ENCODE data around the gene CD164.
"Not testable (repeated sequence)": the region's sequence is repeated elsewhere in the genome, so short reads cannot be mapped to it uniquely, and the experiment has no call there.

Gene CD164

GRCh38 chr6:109373762-109374161 lies 8.5 kb downstream of the CD164 start:
- peak; percentile 43 for DNase-seq

- no peak for DNase-seq
These were observed 8.9 kb downstream of the CD164 start for GRCh38 chr6:109373331-109373730.

GRCh38 chr6:109372130-109372529 lies 10.1 kb downstream of the CD164 start:
- no peak for DNase-seq

DNA sequence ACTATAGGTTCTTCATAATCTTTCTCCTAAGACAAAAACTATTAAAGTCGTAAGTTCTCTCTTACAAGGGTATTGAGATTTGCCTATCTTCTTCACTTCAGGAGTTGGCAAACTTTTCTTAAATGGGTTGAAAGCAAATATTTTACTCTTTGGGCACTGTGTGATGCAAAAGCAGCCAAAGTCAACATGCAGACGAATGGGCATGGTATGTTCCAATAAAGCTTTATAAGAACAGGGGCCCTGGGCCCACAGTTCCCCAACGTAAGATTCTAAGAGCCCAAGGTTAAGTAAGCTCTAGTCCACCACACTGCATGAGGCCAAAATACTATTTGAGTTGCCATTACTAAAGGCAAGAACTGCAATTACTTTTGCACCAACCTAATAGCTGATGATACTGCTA lies 11.5 kb downstream of the CD164 start:
- no peak for DNase-seq

DNA sequence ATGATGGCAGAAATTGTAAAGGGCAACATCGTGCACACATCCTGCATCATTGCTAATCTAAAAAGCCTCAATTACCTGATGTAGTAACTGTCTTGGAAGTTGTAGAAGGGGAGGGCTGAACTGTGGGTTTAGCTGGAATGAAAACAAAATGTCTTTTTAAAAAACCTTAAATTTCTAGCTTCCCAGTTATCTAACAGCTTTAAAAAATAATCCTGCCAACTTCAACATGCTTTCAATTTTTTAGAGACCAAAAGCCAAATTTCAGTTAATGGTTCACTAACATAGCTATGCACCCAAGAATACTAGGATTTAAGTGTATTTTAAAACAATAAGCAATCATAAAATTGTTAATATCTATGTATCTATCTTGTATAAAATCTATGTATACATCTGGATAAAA lies 11.9 kb downstream of the CD164 start:
- no peak for DNase-seq

- no peak for DNase-seq
These were observed 12.5 kb downstream of the CD164 start for GRCh38 chr6:109369728-109370127.

DNA sequence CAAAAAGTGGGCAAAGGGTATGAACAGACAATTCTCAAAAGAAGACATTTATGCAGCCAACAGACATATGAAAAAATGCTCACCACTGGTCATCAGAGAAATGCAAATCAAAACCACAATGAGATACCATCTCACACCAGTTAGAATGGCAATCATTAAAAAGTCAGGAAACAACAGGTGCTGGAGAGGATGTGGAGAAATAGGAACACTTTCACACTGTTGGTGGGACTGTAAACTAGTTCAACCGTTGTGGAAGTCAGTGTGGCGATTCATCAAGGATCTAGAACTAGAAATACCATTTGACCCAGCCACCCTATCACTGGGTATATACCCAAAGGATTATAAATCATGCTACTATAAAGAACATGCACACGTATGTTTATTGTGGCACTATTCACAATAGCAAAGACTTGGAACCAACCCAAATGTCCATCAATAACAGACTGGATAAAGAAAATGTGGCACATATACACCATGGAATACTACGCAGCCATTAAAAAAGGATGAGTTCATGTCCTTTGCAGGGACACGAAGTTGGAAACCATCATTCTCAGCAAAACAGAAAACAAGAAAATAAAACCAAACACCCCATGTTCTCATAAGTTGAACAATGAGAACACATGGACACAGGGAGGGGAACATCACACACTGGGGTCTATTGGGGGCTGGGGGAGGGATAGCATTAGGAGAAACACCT lies 17.7 kb downstream of the CD164 start:
- DNase-seq: not testable (repeated sequence)

- DNase-seq: no peak
These were observed 18.5 kb downstream of the CD164 start for GRCh38 chr6:109363753-109364152.

- no peak for DNase-seq
These were observed 20.0 kb downstream of the CD164 start for GRCh38 chr6:109362102-109362884.

DNA sequence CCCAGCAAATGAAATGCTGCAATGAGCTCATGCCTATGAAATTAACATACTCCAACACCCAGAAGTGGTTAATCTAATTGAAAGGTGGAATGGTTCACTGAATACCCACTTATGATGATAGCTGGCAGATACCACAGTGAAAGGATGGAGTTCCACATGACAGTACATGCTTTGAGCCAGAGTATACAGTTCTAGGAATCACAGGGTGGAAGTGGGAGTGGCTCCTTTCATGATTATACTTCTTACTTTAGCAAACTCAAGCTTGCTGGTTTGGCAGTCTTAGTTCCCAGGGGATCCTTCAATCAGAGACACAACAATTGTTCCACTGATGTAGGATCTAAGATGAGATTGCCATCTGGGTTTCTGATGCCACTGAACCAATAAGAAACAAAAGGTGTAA lies 21.5 kb downstream of the CD164 start:
- no peak for DNase-seq

DNA sequence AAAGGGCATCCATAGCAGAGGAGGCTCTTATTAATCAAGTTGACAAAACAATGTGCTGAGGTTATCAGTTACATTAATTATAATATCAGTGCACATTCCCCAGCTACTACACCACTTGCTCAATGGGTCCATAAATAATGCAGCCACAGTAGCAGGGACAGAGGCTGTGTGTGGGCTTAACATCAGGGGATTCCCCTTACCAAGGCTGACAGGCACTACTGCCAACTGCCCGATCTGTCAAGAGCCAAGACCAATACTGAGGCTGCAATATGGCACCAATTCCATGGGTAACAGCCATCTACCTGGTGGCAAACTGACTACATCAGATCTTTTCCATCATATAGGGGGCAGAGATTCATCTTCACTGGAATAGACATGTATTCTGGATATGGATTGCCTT lies 22.0 kb downstream of the CD164 start:
- no peak for DNase-seq

GRCh38 chr6:109359248-109359647 lies 23.0 kb downstream of the CD164 start:
- DNase-seq: no peak

DNA sequence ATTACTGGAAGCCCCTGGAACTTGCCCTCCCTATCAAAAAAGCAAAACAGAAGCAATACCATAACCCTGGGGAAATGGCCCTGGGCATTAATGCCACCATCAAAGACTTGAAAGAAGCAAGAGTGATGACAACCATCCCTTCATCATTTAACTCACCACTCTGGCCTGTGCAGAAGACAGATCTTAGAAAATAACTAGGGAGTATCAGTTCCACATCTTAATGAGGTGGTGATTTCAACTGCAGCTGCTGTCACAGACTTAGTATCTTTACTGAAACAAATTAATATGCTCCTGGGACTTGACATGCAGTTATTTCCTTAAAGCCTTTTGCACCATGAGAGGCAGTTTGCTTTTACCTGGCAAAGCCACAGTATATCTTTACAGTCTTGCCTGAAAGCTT lies 24.1 kb downstream of the CD164 start:
- DNase-seq: no peak

DNA sequence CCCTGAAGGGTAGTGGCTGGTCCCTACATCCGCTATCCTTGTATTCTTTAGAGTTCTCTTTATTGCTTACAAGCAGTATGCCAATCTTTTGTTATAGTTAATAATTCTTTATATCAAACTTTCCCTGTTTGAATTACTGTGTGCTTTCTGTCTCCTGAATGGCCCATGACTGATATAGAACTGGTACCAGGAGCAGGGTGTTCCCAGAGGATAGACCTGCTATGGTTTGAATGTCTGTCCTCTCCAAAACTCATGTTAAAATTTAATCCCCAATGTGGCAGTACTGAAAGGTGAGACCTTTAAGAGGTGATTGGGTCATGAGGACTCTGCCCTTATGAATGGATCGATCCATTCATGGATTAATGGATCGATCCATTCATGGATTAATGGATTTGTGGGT lies 26.0 kb downstream of the CD164 start:
- DNase-seq: no peak

- no peak for DNase-seq
These were observed 30.8 kb downstream of the CD164 start for GRCh38 chr6:109351231-109352130.

- no peak for DNase-seq
These were observed 32.8 kb downstream of the CD164 start for GRCh38 chr6:109349419-109349987.

DNA sequence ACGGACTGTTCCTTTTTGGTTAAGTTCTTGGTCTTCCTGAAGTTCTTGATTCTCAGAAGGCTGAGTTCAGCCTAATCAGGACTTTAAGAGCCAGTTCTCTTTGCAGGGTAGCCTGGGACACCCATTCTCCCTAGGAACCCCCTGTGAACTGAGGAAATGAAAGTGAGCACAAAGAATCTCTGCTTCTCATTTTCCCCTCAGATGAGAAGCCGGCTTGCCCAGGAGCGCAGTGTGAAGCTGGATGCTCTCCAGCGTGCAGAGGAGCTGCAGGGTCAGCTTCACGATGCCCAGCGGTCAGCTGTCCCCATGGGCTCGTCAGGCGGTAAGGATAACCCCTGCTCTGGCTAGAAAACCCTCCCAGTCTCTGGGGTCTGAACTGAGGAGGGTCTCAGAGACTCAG lies 34.0 kb downstream of the CD164 start:
- no peak for DNase-seq

DNA sequence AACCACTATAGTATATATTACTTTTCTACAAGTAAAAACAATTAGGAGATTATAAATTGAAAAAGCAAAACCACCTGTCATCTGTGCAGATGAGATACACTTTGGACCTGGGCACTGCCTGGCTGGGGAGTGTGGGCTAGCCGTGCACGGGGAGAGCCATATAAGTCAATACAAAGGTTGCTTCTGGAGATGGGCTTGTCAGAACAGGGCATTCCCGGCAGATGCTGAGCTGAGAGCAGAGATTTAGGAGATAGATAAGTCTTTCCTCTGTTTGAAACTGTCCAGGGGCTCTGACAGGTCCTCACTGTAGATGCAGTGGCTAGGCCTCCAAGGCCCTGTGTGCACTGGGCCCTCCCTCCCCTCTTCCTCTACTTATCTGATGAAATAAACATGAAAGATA lies 34.5 kb downstream of the CD164 start:
- no peak for DNase-seq

DNA sequence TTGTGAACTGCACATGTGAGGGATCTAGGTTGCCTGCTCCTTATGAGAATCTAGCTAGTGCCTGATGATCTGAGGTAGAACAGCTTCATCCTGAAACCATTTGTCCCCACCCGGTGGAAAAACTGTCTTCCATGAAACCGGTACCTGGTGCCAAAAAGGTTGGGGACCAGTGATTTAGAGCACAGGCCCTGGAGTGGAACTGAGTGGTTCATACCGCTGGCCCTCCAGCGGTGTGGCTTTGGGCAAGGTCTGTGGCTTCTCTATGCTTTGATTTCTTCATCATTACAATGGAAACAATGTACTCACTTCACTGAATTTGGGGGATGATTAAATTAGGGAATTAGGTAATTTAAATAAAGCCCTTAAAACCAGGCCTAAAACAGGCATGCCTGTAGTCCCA lies 36.3 kb downstream of the CD164 start:
- no peak for DNase-seq

GRCh38 chr6:109344226-109344625 lies 38.0 kb downstream of the CD164 start:
- DNase-seq: no peak

DNA sequence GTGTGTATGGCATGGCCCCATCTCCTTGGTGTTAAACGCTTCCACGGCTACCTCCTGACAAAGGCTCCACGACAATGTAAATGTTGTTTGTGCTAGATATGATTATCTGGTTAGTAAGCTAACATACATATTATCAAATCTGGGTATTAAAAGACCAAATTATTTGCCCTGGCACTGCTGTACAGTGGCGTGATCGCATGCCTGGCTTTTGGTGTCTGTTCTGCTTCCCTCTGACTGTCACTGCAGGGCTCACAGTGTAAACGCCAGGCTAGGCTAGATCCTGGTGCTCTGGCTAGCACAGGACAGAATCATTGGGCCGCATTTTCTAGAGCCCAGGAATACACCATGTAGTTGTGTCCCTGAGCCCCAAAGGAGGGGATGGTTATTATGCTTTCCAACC lies 38.7 kb downstream of the CD164 start:
- no peak for DNase-seq

DNA sequence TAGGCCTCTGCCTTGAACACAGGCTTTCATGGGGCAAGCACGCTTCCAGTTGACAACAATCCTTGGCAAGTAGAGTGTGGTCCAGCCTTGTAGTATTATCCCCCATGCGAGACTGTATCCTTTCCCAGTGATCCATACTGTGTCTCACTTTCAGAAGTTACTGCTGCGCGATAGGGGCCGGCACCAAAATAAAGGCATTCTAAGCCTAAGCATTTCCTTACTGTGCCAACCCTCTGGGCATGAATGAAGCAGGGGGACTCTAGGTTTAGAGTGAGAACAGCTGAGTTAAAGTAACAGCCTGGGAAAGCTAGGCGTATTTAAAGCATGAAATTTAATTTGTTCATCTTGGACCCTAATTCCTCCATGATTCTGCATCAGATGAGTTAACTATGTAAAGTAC lies 39.4 kb downstream of the CD164 start:
- no peak for DNase-seq

DNA sequence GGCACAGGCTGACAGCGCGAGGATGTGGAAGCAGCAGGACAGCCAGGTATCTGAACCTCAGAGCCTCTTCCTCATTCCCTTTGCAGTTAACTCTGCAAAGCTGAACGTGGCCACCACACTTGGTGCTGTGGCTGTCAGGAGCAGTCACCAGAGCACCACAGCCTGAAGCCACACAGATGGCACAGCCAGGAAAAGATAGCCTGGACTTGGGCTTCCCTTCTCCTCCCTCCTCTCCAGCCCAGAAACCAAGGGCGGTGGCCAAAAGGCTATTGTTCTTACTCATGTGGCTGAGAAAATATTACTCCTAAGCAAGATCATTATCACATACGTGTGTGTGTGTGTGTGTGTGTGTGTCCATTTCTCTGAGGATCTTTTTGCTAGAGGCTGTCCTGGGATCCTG lies 39.8 kb downstream of the CD164 start:
- no peak for DNase-seq

Data from activated naive CD4-positive, alpha-beta T cell treated with Interleukin-2 at 50 U/mL for 16 hours (primary cell).